DMS 273 (cell line): ENCODE measurements around the gene ZNF710.

ENCODE experiments used
- DNase-seq: peaks from one replicate; lab custom pipeline; 2025; ENCODE audit not compliant: unreplicated experiment; lab: John Stamatoyannopoulos, UW

Gene ZNF710

DNA sequence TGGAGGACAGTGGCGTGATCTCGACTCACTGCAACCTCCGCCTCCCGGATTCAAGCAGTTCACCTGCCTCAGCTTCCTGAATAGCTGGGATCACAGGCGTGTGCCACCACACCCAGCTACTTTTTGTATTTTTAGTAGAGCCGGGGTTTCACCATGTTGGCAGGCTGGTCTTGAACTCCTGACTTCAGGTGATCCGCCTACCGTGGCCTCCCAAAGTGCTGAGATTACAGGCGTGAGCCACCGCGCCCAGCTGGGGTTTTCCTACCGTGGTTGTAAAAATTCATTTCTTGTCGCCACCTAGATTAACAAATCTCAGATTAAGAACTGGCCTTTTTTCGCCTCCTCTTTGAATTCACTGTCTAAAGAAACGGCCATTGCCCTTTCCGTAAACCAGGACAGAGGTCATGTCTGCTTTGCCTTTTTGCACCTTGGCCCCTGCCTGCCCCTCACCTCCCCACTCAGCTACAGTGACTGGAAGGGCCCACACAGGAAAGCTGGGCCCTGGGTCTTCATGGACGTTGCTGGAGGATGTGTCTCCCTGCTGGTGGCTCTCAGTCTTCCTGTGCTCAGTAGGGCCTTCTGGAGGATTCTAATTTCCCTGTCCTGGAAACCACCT, 17.2 kb downstream of the ZNF710 start:
- DNase-seq = no peak

DNA sequence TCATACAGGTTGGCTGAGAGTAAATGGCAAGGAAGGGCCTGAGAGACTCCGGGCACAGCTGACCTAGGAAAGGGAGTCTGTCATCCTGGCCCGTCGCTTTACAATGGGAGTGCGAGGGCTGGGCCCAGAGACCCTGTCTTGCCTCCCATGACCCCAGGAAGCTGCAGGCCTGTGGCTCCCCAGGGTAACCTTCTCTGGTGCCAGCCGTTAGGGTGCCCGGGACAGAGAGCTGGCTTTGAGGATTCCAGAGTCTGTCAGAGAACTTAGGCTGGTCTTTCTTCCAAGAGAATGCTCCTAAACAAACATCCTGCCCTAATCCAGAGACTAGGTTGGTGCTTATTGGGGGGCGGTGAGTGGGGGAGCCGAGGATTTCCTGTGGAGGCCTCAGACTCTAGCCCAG, 18.5 kb downstream of the ZNF710 start:
- DNase-seq = no peak

DNA sequence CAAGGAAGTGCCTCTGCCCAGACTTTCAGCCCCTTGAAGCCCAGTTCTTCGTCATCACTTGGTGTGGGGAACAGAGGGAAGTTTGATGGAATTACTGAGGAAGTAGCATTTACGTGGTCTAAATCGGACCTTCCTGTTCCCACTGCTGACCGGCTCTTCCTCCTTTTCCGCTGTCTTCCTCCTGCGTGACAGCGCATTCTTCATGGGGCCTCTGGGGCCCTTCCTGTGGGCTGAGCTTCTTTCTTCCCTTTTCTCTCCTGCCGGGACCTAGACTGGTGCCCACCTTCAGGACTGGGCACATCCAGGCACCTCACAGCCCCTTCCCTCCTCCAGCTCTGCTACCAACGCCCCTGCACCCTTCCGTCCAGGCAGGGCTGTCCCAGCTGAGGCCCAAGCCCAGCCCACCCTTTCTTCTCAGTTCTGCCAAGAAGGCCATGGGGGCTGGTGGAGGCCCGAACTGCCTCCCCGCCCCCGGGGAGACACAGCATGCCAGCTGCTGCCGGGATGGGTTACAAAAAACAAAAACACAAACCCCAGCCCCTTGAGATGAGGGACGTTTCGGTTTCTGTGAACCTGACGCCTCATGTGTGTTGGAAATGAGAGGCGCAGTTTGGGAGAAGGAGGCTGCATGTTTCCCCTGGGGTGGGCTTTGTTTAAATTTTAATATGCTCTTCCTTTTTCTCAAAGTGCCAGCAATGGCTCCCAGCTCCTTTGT, 19.1 kb downstream of the ZNF710 start:
- no peak for DNase-seq

DNA sequence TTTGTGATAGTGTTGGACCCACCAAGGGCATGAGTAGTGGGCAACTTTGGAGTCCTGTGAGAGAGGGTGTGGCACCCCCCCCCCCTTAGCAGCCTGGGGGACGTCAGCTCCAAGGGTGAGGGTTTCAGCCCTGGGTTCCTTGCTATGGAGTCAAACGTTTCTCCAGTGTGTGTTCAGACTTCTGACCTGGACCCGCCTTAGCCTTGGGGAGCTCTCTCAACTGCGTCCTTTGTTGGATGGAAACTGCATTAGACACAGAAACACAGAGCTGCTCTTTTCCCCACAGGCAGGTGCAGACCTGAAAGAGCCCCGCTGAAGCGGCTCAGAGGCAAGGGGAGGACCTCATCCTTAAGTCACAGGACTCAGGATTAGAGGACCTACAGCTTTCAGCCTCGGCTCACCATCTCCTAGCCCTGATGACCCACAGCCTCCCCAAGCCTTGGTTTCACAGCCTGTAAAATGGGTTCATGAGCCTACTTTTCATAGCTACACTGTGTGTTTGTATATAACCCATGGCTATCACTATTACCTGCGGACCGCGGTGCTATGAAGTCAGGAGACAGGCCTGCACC, 19.9 kb downstream of the ZNF710 start:
- no peak for DNase-seq

DNA sequence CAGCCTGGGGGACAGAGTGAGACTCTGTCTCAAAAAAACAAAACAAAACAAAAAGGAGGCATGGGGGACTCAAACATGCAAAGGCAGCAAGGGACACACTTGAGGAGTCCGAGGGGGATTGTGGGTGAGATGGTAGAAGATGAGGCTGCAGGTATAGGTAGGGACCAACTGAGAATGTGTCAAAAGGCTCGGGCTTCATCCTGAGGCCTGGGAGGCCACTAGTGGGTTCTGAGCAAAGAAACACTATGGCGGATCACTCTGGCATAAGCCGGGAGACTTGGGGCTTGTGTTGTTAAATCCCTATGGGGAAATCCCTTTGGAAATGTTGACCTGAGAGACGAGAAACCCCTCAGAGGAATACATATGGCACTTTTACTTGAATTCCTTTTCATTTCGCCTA, 21.2 kb downstream of the ZNF710 start:
- no peak for DNase-seq

DNA sequence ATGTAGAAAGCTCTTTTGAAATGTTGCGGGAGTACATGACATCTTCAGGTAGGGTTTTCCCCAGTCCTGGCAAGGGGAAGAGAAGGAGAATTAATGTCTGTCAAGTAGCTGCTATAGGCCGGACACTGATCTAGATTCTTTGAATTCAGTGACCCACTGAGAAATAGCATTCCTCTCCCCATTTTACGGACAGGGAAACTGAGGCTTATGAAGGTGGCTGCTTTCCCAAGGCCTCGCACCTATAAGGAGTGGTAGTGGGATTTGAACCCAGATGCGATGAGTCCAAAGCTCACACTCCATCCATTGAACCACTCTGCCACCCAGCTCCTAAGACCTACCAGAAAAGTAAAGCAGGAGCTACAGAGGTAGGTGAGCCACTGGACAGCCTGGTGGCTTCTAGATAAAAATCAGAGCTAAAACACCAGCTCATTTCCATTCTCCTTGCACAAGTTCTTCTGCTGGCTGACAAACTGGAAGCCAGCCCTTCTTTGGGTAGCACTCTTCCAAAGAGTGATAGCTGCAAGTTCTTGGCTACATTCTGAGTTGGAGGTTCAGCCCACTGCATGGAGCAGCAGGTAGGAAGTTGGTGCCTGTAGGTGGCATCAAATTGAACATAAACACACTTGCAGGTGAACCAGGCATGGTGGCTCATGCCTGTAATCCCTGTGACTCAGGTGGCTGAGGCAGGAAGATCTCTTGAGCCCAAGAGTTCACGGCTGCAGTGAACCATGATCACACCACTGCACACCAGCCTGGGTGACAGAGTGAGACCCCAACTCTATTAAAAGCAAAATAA, 22.0 kb downstream of the ZNF710 start:
- no peak for DNase-seq

DNA sequence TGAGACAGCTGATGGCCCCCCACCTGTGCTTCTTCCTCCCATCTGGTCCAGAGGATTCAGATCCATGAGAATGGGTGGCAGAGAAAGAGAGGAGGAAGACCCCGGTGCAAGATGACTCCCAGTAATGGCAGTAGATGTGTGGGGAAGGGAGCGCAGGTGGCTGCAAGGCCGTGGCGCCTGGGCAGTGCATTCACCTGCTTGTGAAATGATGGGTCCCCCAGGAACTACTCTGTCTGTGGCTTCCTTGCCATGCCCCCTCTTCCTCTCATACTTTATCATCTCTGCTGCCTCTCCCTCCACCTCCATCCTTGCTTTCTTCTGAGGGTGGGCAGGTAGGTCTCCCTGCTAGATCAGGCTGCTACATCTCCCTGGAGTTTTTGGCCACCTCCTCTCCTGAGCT, 23.3 kb downstream of the ZNF710 start:
- no peak for DNase-seq

DNA sequence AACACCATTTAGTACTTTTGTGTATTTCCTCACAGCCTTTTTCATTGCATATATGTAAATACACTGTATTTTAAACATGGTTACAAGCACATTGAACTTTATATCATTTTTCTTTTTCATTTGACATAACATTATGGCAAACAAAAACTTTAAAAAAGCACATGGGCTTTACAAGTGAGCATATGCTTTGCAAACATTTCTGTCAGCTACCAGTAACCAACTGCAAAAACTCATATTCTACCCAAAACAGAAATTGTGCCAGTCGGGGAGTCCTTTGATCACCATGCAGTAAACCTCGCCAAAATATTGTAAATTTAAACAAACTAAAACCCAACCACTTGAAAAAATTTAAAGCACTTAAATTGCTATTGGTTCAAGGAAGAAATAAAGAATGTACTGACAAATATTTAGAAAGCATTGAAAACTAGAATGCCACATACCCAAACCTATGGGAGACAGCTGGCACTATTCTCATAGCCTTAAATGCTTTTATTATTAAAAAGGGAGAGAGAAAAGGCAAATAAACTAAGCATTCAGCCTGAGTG, 24.4 kb downstream of the ZNF710 start:
- DNase-seq = no peak

DNA sequence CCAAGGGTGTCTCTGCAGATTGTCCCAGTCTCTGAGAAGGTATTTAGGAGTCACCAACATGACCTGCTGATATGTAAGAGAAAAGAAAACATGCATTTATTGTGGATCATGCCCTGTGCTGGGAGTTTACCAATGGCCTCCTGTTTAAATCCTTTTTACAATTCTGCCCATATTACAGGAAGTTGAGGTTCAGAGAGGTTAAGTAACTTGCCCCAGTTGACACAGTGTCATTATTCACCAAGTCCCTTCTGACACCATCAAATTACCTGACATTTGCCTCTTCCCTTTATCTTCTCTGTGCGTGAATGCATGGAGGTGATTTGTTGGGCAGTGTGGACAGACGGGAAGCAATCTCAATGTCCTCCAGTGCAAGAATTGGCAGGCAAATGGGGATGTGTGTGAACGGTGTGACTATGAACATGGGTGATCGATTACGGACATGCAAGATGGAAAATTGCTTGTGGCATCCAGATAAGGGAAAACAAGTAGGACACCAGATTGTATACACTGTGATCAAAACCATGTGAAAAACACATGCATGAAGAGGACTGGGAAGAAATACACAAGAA, 27.3 kb downstream of the ZNF710 start:
- no peak for DNase-seq

DNA sequence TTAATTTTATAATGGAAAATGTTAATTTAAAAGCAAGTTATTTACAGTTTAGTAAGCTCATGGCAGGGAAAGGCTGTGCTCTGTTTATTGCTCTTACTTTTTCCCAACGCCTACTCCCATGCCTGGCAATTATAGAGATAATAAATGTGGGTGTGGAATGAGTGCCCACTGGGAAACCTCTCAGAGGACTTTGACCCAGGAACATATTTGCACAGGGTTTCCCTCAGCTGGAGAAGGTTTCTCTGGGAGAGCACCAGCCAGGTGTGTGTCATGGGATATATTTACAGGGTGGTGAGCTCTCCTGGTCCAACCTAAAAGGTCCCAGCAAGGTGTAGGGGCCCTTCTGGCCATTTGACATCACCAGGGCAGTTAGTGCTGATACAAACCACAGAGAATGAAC, 27.9 kb downstream of the ZNF710 start:
- DNase-seq = no peak

DNA sequence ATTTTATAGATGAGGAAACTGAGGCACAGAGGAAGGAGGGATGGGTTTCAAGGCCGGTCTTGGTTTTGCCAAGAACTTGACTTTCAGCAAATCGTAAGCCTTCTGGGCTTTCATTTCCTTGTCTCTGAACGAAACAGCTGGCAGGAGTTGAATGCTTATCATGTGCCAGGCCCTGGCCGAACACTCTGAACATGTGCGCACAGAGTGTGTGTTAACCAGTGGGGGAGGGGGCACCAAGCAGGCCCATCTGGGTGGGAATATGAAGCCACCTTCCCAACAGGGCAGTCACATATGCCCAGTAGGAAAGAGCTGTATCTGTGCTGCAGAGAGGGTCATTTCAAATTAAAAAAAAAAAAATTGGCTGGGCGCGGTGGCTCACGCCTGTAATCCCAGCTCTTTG, 29.3 kb downstream of the ZNF710 start:
- peak; percentile 79 for DNase-seq

DNA sequence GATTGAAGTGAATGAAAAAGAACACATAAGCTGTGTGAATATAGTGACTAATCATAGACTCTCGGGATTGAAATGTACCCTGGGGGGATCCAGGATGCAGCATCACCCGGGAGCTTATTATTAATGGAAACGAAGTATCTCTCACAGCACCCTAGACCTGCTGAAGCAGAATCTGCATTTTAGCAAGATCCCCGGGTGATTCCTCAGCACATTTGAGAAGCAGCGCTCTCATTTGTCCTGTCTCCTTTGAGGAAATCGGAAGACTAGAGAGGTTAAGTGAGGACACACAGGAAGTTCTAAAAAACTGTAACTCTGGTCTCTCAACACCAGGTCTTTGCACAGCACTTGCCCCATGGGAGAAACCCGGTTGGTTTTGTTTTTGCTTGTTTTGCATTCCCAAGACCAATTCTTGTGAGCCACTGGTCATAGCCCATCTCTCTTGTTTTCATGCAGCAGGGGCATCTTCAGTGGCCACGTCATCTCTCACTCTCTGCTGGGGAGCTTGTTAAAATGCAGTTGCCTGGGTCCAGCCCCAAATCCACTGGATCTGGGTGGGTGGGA, 30.2 kb downstream of the ZNF710 start:
- peak; percentile 20 for DNase-seq

DNA sequence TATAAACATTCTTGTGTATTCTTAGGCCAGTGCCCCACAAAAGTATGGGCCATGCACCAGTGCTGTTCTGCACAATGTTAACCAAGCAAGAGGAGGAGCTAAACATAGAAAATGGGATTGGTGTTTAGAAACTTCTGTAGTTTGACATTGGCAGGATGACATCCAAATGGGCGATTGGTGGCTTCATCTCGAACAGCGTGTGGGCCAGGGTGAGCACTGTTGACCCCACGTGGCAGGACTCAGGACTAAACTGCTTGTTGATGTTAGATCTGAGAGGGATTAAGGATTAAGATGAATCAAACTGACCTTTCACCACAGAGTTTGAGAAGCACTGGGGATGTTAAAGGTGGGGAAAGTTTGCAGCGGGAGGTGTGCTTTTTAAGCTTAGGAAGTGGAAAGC, 31.9 kb downstream of the ZNF710 start:
- no peak for DNase-seq

DNA sequence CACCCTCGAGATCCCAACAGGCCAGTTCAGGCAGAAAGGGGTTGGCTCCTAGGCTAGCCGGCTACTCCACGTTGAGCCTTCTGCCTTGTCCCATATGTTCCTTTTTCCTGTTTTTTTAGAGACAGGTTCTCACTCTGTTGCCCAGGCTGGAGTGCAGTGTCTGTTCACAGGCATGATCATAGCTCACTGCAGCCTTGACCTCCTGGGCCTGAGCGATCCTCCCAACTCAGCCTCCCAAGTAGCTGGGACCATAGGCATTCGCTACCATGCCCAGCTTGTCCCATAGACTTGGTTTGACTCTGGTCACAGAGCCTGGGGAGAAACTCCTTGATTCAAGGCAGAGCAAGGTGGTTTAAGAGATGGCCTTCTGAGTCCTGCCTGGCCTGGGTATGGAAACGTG, 32.3 kb downstream of the ZNF710 start:
- peak; percentile 17 for DNase-seq

DNA sequence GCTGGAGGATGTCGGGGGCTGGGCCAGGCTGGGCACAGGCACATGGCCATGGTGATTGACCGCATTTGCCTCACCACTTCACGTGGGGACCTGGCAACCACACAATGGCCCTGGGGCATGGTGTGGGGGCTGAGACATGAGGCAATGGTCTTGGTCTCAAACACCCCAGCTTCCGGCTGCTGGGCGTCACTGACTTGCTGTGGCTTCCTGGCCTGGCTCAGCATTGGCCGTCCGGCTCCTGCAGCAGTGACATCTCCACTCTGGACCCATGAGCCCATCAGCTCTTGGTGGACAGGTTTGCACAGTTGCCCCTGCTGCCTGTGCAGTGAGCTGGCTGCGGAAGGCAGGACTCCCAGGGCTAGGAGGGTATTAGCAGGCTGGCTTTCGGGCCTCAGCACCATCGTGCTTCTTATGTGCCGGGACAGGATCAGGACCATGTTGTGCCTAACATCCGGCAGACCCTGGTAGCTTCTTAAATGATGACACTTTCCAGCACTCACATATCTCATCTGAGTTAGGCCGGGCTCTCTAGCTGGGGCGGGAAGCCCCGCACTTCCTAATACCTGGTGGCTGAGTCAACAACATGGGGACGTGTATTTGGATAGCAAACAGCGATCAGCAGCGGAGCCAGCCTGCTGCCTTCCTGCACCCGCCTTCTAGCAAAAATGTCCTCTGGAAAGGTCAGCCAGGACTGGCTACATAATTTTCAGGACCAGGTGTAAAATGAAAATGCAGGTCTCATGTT, 34.1 kb downstream of the ZNF710 start:
- DNase-seq = no peak

DNA sequence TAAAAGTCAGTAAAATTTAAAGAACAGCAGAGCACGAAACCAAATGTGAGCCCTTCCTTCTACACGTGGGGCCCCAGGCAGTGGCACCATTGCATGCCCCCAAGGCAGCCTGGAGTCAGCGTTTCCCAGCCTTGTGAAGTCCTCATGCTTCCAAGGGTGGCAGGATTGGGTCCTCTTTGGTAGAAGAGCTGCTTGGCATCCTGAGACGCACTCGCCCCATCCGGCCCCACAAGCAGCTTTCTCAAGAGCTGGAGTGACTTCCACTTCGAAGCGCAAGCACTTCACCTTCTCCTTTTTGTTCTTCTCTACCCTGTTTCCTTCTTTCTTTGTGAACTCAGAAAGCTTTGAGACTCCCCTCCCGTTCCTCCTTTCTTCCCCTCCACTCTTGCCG, 34.7 kb downstream of the ZNF710 start:
- no peak for DNase-seq

DNA sequence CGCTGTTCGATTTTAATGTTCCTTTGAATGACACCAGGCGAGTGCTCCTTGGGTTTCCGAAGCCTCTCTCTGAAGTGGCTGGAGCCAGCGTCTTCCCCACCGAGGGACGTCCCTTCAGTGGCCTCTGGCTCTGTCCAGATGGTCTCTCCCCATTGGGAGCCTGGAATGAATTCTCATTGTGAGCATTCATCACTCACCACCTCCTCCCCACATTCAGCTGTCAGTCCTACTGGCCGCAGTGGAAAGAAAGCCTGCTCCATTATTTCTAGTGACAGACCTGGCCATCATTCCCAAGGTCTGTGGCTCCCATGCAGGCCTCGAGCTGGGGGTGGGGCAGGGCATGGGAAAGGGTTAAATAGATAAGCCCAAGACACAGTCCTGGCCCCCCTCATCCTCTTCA, 35.2 kb downstream of the ZNF710 start:
- DNase-seq = no peak

DNA sequence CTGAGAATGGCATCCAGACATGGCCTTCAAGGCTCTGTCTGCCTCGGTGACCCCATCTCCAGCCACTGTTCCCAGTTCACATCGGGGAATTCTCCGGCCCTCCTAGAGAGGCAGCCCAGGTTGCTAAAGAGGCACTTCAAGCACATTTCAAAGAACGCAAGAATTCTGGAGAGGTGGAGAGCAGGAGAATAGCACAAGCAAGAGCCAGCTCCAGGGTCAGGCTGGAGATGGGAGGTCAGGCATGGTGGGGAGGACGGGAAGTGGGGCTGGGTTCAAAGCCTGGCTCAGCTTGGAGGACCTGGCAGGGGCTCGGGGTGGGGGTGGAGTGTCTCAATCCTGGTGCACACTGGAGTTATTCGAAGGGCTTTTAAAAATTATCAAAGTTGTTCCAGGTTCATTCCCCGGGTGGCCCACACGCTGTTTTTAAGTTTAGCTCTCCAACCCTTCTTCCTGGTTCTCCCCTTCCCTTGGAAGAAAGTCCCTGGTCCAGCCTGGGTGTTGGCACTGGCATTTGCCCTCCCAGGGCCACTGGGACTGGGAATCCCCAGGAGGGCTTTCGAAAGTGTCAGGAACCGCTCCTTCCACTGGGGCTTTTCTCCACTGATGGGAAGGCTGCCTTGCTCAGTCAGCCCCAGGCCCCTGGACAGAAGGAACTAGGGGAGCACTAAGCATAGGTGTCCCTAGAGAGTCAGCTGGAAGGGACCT, 35.8 kb downstream of the ZNF710 start:
- no peak for DNase-seq

DNA sequence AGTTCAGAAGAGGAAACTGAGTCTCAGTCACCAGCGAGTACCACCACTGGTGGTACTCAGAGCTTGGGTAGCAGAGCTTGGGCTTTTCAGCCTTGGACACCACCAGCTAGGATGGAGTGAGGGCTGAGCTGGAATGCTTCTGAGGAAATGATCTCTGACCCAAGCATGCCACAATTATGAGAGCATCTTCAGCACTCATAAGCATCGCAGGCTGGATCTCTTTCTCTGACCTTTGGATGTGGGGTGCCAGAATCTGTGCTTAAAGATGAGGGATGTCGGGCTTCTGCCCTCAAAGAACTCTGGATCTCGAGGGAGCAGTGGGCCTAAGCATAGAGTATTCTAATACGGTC, 36.4 kb downstream of the ZNF710 start:
- no peak for DNase-seq
